AG09309 (cell line): Measurements from ENCODE around the gene EPX.

Experiments used
- DNase-seq: peaks from one replicate; pipeline ENCODE4 v3.0.0-alpha.2; 2010; ENCODE audit warnings: low read depth
- H3K4me3 ChIP-seq: 2 replicates; pipeline ENCODE4 v1.5.1; 2011; ENCODE audit warnings: mild to moderate bottlenecking, low read depth, low read length, moderate library complexity; ENCODE audit not compliant: control insufficient read depth
- CTCF ChIP-seq: IDR thresholded peaks from 2 replicates; pipeline ENCODE4 v1.5.1; 2011; ENCODE audit warnings: mild to moderate bottlenecking, low read depth, low read length, inconsistent platforms; ENCODE audit not compliant: insufficient read depth, control insufficient read depth; ENCODE audit errors: missing control alignments

The EPX gene

GRCh38 chr17:58170622-58171021 is 21.9 kb upstream of the EPX start:
- no peak for DNase-seq
- TF ChIP-seq CTCF, result no peak
- no peak overlapping the region for H3K4me3 ChIP-seq

GRCh38 chr17:58172369-58173071 is 20.0 kb upstream of the EPX start:
- DNase-seq, result no peak
- no peak overlapping the region for H3K4me3 ChIP-seq
- TF ChIP-seq CTCF, result peak; percentile 9

GRCh38 chr17:58174871-58175270 is 17.7 kb upstream of the EPX start:
- H3K4me3 ChIP-seq, result no peak overlapping the region
- TF ChIP-seq CTCF, result no peak

GRCh38 chr17:58176200-58176599 is 16.3 kb upstream of the EPX start:
- DNase-seq, result no peak
- TF ChIP-seq CTCF, result no peak
- H3K4me3 ChIP-seq, result no peak overlapping the region

More at GRCh38 chr17:58174871-58175270, 17.7 kb upstream of the EPX start:
- DNase-seq, result no peak

- no peak for TF ChIP-seq CTCF
- DNase-seq, result no peak
- H3K4me3 ChIP-seq, result no peak overlapping the region
These were observed 10.7 kb upstream of the EPX start for GRCh38 chr17:58181796-58182195.

GRCh38 chr17:58183514-58183913 is 9.0 kb upstream of the EPX start:
- no peak for TF ChIP-seq CTCF
- DNase-seq, result no peak
- no peak overlapping the region for H3K4me3 ChIP-seq
